IPS-18c (cell line): ENCODE results near the gene GNAS-AS1.
"Not testable (repeated sequence)": the region's sequence is repeated elsewhere in the genome, so short reads cannot be mapped to it uniquely, and the experiment has no call there.

Experiments used
- H3K4me3 ChIP-seq: 2 replicates; pipeline ENCODE4 v1.7.0; 2013; ENCODE audit warnings: low read depth, mild to moderate bottlenecking, low read length, moderate library complexity; ENCODE audit not compliant: insufficient read depth
- H3K9me3 ChIP-seq: one replicate; pipeline ENCODE4 v1.6.1; 2013; ENCODE audit warnings: mild to moderate bottlenecking, low read length, moderate library complexity; ENCODE audit not compliant: control insufficient read depth, insufficient read depth

Gene GNAS-AS1

GRCh38 chr20:58825450-58825849 lies 25.3 kb downstream of the GNAS-AS1 start:
- H3K4me3 ChIP-seq, result no peak overlapping the region
- H3K9me3 ChIP-seq, result no peaks in the 10 kb centered on the region

- no peaks in the 10 kb centered on the region for H3K9me3 ChIP-seq
Measured at GRCh38 chr20:58824843-58825242, 25.9 kb downstream of the GNAS-AS1 start.

GRCh38 chr20:58822748-58823730 lies 27.7 kb downstream of the GNAS-AS1 start:
- H3K9me3 ChIP-seq, result no peaks in the 10 kb centered on the region
- H3K4me3 ChIP-seq, result no peak overlapping the region

More at GRCh38 chr20:58824843-58825242, 25.9 kb downstream of the GNAS-AS1 start:
- H3K4me3 ChIP-seq, result no peak overlapping the region

GRCh38 chr20:58822149-58822548 lies 28.6 kb downstream of the GNAS-AS1 start:
- H3K4me3 ChIP-seq, result no peak overlapping the region
- no peaks in the 10 kb centered on the region for H3K9me3 ChIP-seq

GRCh38 chr20:58820515-58820914 lies 30.2 kb downstream of the GNAS-AS1 start:
- H3K9me3 ChIP-seq, H3K4me3 ChIP-seq: not testable (repeated sequence)

GRCh38 chr20:58819921-58820320 lies 30.8 kb downstream of the GNAS-AS1 start:
- no peak overlapping the region for H3K4me3 ChIP-seq
- H3K9me3 ChIP-seq, result no peaks in the 10 kb centered on the region

- H3K4me3 ChIP-seq, result no peak overlapping the region
- H3K9me3 ChIP-seq, result no peaks in the 10 kb centered on the region
Measured at GRCh38 chr20:58818586-58819285, 32.0 kb downstream of the GNAS-AS1 start.

- no peaks in the 10 kb centered on the region for H3K9me3 ChIP-seq
- no peak overlapping the region for H3K4me3 ChIP-seq
Measured at GRCh38 chr20:58817748-58818147, 33.0 kb downstream of the GNAS-AS1 start.

- Histone ChIP-seq H3K4me3 (no peak overlapping the region), H3K9me3 (no peaks in the 10 kb centered on the region)
Measured at GRCh38 chr20:58816957-58817651, 33.6 kb downstream of the GNAS-AS1 start.

GRCh38 chr20:58816051-58816450 lies 34.7 kb downstream of the GNAS-AS1 start:
- Histone ChIP-seq H3K9me3 (peaks cover under 1% of the 10 kb centered on the region), H3K4me3 (no peak overlapping the region)

GRCh38 chr20:58815448-58815847 lies 35.3 kb downstream of the GNAS-AS1 start:
- H3K9me3 ChIP-seq, result peaks cover 2% of the 10 kb centered on the region
- H3K4me3 ChIP-seq, result no peak overlapping the region

GRCh38 chr20:58813369-58813768 lies 37.3 kb downstream of the GNAS-AS1 start:
- Histone ChIP-seq H3K4me3 (no peak overlapping the region), H3K9me3 (peaks cover 2% of the 10 kb centered on the region)

- H3K4me3 ChIP-seq, result no peak overlapping the region
- H3K9me3 ChIP-seq, result peaks cover 3% of the 10 kb centered on the region
Measured at GRCh38 chr20:58811334-58811733, 39.4 kb downstream of the GNAS-AS1 start.

- peaks cover 4% of the 10 kb centered on the region for H3K9me3 ChIP-seq
- no peak overlapping the region for H3K4me3 ChIP-seq
Measured at GRCh38 chr20:58810879-58811250, 39.8 kb downstream of the GNAS-AS1 start.

GRCh38 chr20:58810116-58810878 lies 40.4 kb downstream of the GNAS-AS1 start:
- Histone ChIP-seq H3K9me3 (peaks cover 4% of the 10 kb centered on the region), H3K4me3 (no peak overlapping the region)

- no peak overlapping the region for H3K4me3 ChIP-seq
- peaks cover 4% of the 10 kb centered on the region for H3K9me3 ChIP-seq
Measured at GRCh38 chr20:58808271-58809046, 42.2 kb downstream of the GNAS-AS1 start.
